IMR-90 (cell line): ENCODE results near the gene JAKMIP3. TPM values are rescaled to one million over a fixed set of nuclear protein-coding genes. Genes with fewer than 3 reads are reported as not detected.

Source experiments
- ATAC-seq: fragments of 200-7000 bp; cut with Tn5 transposase; 2 replicates; pipeline ENCODE4 v1.9.1; 2020; ENCODE audit warnings: low read depth, mild to moderate bottlenecking, moderate library complexity
- BruUV-seq: library from RNA; stranded (reverse); fragments of 400-500 nt; replicated peaks from 2 replicates; lab custom pipeline; 2021; lab: Mats Ljungman, UMichigan
- CTCF ChIA-PET: fragments of 300-600 bp; formaldehyde crosslinking; extraction: SDS; loops from one replicate; lab custom pipeline; 2021; ENCODE audit warnings: antibody characterized with exemption; lab: Yijun Ruan, JAX
- POLR2A ChIA-PET: fragments of 300-600 bp; sonication (Branson Sonifier 250); formaldehyde crosslinking; loops from one replicate; lab custom pipeline; 2022; ENCODE audit warnings: antibody characterized with exemption; ENCODE audit not compliant: unreplicated experiment; lab: Charles Lee
- DNase-seq: peaks from one replicate; pipeline ENCODE4 v3.0.0; 2013
- H2AFZ ChIP-seq: replicated peaks from 2 replicates; pipeline ENCODE3; 2013; ENCODE audit warnings: low read length, mild to moderate bottlenecking; ENCODE audit not compliant: poor library complexity
- H2AK5ac ChIP-seq: 2 replicates; pipeline ENCODE4 v1.6.1; 2013; ENCODE audit warnings: low read depth, low read length, inconsistent platforms
- H2AK9ac ChIP-seq: replicated peaks from 2 replicates; pipeline ENCODE3; 2013; ENCODE audit warnings: mild to moderate bottlenecking, low read depth, low read length, moderate library complexity; ENCODE audit not compliant: poor library complexity
- H2BK120ac ChIP-seq: 2 replicates; pipeline ENCODE4 v1.6.1; 2013; ENCODE audit warnings: low read depth, low read length, inconsistent platforms
- H2BK15ac ChIP-seq: 3 replicates; pipeline ENCODE4 v1.6.1; 2013; ENCODE audit warnings: low read depth, low read length, inconsistent platforms
- H2BK20ac ChIP-seq: 2 replicates; pipeline ENCODE4 v1.6.1; 2013; ENCODE audit warnings: low read depth, mild to moderate bottlenecking, inconsistent platforms, low read length, moderate library complexity
- H2BK5ac ChIP-seq: 2 replicates; pipeline ENCODE4 v1.6.1; 2013; ENCODE audit warnings: mild to moderate bottlenecking, low read depth, low read length, inconsistent platforms; ENCODE audit not compliant: poor library complexity, severe bottlenecking
- H3K14ac ChIP-seq: replicated peaks from 2 replicates; pipeline ENCODE4 v1.6.1; 2013; ENCODE audit warnings: low read depth, low read length, inconsistent platforms
- H3K18ac ChIP-seq: 2 replicates; pipeline ENCODE4 v1.6.1; 2013; ENCODE audit warnings: low read depth, low read length, control low read depth
- H3K23ac ChIP-seq: 2 replicates; pipeline ENCODE4 v1.6.1; 2013; ENCODE audit warnings: low read depth, low read length, inconsistent platforms
- H3K27ac ChIP-seq: 2 replicates; pipeline ENCODE4 v1.5.1; 2013; ENCODE audit warnings: mild to moderate bottlenecking, control low read depth, low read length; ENCODE audit not compliant: insufficient read depth
- H3K27me3 ChIP-seq: 2 replicates; pipeline ENCODE4 v1.6.1; 2013; ENCODE audit warnings: low read length; ENCODE audit not compliant: control insufficient read depth, insufficient read depth
- H3K36me3 ChIP-seq: 2 replicates; pipeline ENCODE4 v1.6.1; 2013; ENCODE audit warnings: low read length, mixed read lengths; ENCODE audit not compliant: control insufficient read depth, insufficient read depth
- H3K4ac ChIP-seq: 2 replicates; pipeline ENCODE4 v1.6.1; 2013; ENCODE audit warnings: low read depth, low read length, inconsistent platforms
- H3K4me1 ChIP-seq: 2 replicates; pipeline ENCODE4 v1.6.1; 2013; ENCODE audit warnings: low read length, mixed read lengths; ENCODE audit not compliant: control insufficient read depth, insufficient read depth
- H3K4me2 ChIP-seq: 2 replicates; pipeline ENCODE4 v1.6.1; 2013; ENCODE audit warnings: low read depth, mild to moderate bottlenecking, control low read depth, low read length, moderate library complexity
- H3K4me3 ChIP-seq: 2 replicates; pipeline ENCODE4 v1.5.1; 2013; ENCODE audit warnings: low read depth, mild to moderate bottlenecking, control low read depth, low read length, moderate library complexity; ENCODE audit not compliant: insufficient read depth
- H3K56ac ChIP-seq: 2 replicates; pipeline ENCODE4 v1.6.1; 2013; ENCODE audit warnings: low read length, inconsistent platforms; ENCODE audit not compliant: insufficient read depth; ENCODE audit errors: extremely low read depth
- H3K79me1 ChIP-seq, 2 experiments: 2 replicates each; pipeline ENCODE4 v1.6.1; 2013; ENCODE audit warnings: low read length in 2 of 2, inconsistent platforms in 1 of 2, low read depth in 1 of 2
- H3K9ac ChIP-seq: 2 replicates; pipeline ENCODE4 v1.6.1; 2013; ENCODE audit warnings: low read depth, low read length, control low read depth
- H3K9me1 ChIP-seq: 2 replicates; pipeline ENCODE4 v1.6.1; 2013; ENCODE audit warnings: low read length, inconsistent platforms; ENCODE audit not compliant: insufficient read depth
- H3K9me3 ChIP-seq: 2 replicates; pipeline ENCODE4 v1.6.1; 2013; ENCODE audit warnings: low read length; ENCODE audit not compliant: control insufficient read depth, insufficient read depth
- H4K20me1 ChIP-seq: 2 replicates; pipeline ENCODE4 v1.6.1; 2013; ENCODE audit warnings: low read length, inconsistent platforms; ENCODE audit not compliant: insufficient read depth
- H4K5ac ChIP-seq: 2 replicates; pipeline ENCODE4 v1.6.1; 2013; ENCODE audit warnings: mild to moderate bottlenecking, low read depth, low read length, control low read depth
- H4K8ac ChIP-seq, 2 experiments: 2 replicates each; pipeline ENCODE4 v1.6.1; 2013; ENCODE audit warnings: low read depth in 2 of 2, low read length in 2 of 2, control low read depth in 1 of 2, inconsistent platforms in 1 of 2
- H4K91ac ChIP-seq: 2 replicates; pipeline ENCODE4 v1.6.1; 2013; ENCODE audit warnings: low read depth, low read length, inconsistent platforms; ENCODE audit not compliant: insufficient read depth
- BHLHE40 ChIP-seq: fragments of 150-350 bp; IDR thresholded peaks from 2 replicates; pipeline ENCODE4 v1.6.1; 2016; ENCODE audit warnings: mild to moderate bottlenecking, low read depth, low read length
- CEBPB ChIP-seq: IDR thresholded peaks from 2 replicates; pipeline ENCODE4 v1.6.1; 2012; ENCODE audit warnings: low read depth, low read length, improper control_type of control experiment
- CHD1 ChIP-seq: IDR thresholded peaks from 2 replicates; pipeline ENCODE4 v1.6.1; 2012; ENCODE audit warnings: low read depth, low read length, improper control_type of control experiment
- CTCF ChIP-seq: conservative IDR thresholded peaks from 2 replicates; pipeline ENCODE4 v1.5.1; 2012; ENCODE audit warnings: mild to moderate bottlenecking, low read depth, low read length, improper control_type of control experiment
- FOS ChIP-seq: fragments of 150-350 bp; IDR thresholded peaks from 2 replicates; pipeline ENCODE4 v1.6.1; 2016; ENCODE audit warnings: low read depth, low read length
- MAFK ChIP-seq: IDR thresholded peaks from 2 replicates; pipeline ENCODE4 v1.6.1; 2012; ENCODE audit warnings: low read depth, low read length, improper control_type of control experiment
- MAZ ChIP-seq: IDR thresholded peaks from 2 replicates; pipeline ENCODE4 v1.6.1; 2012; ENCODE audit warnings: low read depth, mild to moderate bottlenecking, low read length, improper control_type of control experiment, moderate library complexity, borderline replicate concordance
- MXI1 ChIP-seq: IDR thresholded peaks from 2 replicates; pipeline ENCODE4 v1.6.1; 2012; ENCODE audit warnings: low read depth, mild to moderate bottlenecking, low read length, moderate library complexity, borderline replicate concordance
- NFE2L2 ChIP-seq: fragments of 150-350 bp; IDR thresholded peaks from 2 replicates; pipeline ENCODE4 v1.6.1; 2016; ENCODE audit warnings: low read depth, mild to moderate bottlenecking, low read length
- POLR2A ChIP-seq: IDR thresholded peaks from 2 replicates; pipeline ENCODE4 v1.6.1; 2012; ENCODE audit warnings: mild to moderate bottlenecking, low read depth, low read length
- RAD21 ChIP-seq: IDR thresholded peaks from 2 replicates; pipeline ENCODE4 v1.6.1; 2012; ENCODE audit warnings: low read length, improper control_type of control experiment
- RCOR1 ChIP-seq: IDR thresholded peaks from 2 replicates; pipeline ENCODE4 v1.6.1; 2012; ENCODE audit warnings: mild to moderate bottlenecking, low read length, improper control_type of control experiment; ENCODE audit not compliant: insufficient replicate concordance
- RFX5 ChIP-seq: IDR thresholded peaks from 2 replicates; pipeline ENCODE4 v1.8.0; 2012; ENCODE audit warnings: low read depth, mild to moderate bottlenecking, low read length, moderate library complexity
- SMC3 ChIP-seq: fragments of 150-350 bp; IDR thresholded peaks from 2 replicates; pipeline ENCODE4 v1.6.1; 2016; ENCODE audit warnings: low read depth, mild to moderate bottlenecking, antibody characterized with exemption, low read length, moderate library complexity
- USF2 ChIP-seq: fragments of 150-350 bp; IDR thresholded peaks from 2 replicates; pipeline ENCODE4 v1.6.1; 2017; ENCODE audit warnings: mild to moderate bottlenecking, antibody characterized with exemption, low read length, low read depth
- WGBS, 2 experiments: methylation state at CpG; one replicate each; pipeline versions ENCODE4 v1.1.5 to v1.1.7; 2013; ENCODE audit warnings: missing lambda C conversion rate in 2 of 2; ENCODE audit not compliant: insufficient read length in 1 of 2; ENCODE audit errors: extremely low coverage in 2 of 2; 5-methylcytosine and 5-hydroxymethylcytosine counted together
- dilution Hi-C: fragments of 300-500 bp; cut with HindIII; formaldehyde crosslinking; loops from one replicate; pipeline ENCODE4 v1.14.3; 2018; ENCODE audit warnings: low sequenced_read_pairs; ENCODE audit not compliant: unreplicated experiment
- in situ Hi-C: fragments of 300-500 bp; cut with MboI; formaldehyde crosslinking; loops from 3 replicates; pipeline ENCODE4 v1.14.3; 2019; ENCODE audit warnings: low sequenced_read_pairs, inconsistent platforms, mixed read lengths
- intact Hi-C: fragments of 100-400 bp; cut with micrococcal nuclease; formaldehyde crosslinking; loops from 2 replicates; pipeline ENCODE4 v1.10.0; 2022
- polyA plus RNA-seq, 3 experiments: library from polyadenylated mRNA; depleted of rRNA; stranded (reverse); fragments of >200 nt; gene quantifications; 2 replicates each; pipeline ENCODE4 v1.2.3, GENCODE V29; 2012; ENCODE audit warnings: low replicate concordance in 1 of 3
- total RNA-seq: library from RNA; depleted of rRNA; stranded (reverse); fragments of >200 nt; gene quantifications from 2 replicates; pipeline ENCODE4 v1.2.3, GENCODE V29; 2012
- TF ChIP-seq, protein P1 (sequence below): fragments of 150-350 bp; IDR thresholded peaks from 2 replicates; pipeline ENCODE4 v1.6.1; 2016; ENCODE audit warnings: low read depth, mild to moderate bottlenecking, low read length, moderate library complexity, borderline replicate concordance

Gene JAKMIP3
- total and polyA plus RNA-seq, 2 of the 4 experiments (the other 2 are of a cell fraction): under 0.01 to 0.22 TPM

DNA sequence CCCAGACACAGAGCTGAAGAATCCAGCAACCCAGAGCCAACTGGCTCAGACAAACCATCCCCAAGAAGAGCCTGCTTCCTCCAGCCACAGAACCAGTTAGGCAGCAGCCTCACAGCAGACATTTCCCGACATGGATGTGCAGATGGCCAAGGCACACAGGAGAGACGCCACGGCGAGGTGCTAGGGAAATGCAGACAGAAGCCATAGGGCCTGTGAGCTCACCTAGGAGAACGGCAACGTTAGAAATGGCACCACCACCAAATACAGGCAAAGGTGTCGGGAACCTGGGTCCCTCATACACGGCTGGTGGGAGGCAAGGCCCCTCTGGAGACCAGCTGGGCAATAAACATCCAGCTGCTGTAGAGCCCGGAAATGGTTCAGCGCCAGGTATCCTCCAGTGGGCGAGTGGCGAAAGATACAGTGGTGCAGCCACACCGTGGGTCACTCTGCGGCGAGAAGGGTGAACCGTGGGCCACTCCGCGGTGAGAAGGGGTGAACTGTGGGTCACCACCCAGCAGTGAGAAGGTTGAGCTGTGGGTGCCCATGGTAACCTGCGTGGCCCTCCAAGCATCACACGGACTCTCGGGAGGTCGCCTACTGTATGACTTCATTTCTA lies 31.2 kb downstream of the JAKMIP3 start:
- Histone ChIP-seq H4K8ac (no peak overlapping the region), H3K27me3 (peaks cover 4% of the 10 kb centered on the region), H3K9me1 (no peaks in the 10 kb centered on the region), H3K36me3 (no peaks in the 10 kb centered on the region), H3K27ac (no peak overlapping the region), H2BK5ac (no peak overlapping the region), H3K4me1 (no peaks in the 10 kb centered on the region), H3K79me1 (no peaks in the 10 kb centered on the region), H3K4me3 (no peak overlapping the region), H3K56ac (no peak overlapping the region), H2BK20ac (no peak overlapping the region), H4K5ac (no peak overlapping the region), H3K23ac (no peak overlapping the region), H3K4me2 (no peak overlapping the region), H2AK5ac (no peak overlapping the region), H2AK9ac (no peak overlapping the region), H3K4ac (no peak overlapping the region), H3K9ac (no peak overlapping the region), H3K9me3 (0 out of 2 replicates have a peak, but pooled peaks cover 2% of the 10 kb centered on the region), H4K91ac (no peak overlapping the region), H3K14ac (no peak overlapping the region), H2BK15ac (no peak overlapping the region), H4K20me1 (no peaks in the 10 kb centered on the region), H2BK120ac (no peak overlapping the region), H2AFZ (no peak overlapping the region), H3K18ac (no peak overlapping the region)
- CTCF ChIA-PET: no interaction called here
- POLR2A ChIA-PET: no interaction called here
- ATAC-seq (no peak), DNase-seq (no peak)
- intact Hi-C loops (no loop called here), dilution Hi-C loops (no loop called here), in situ Hi-C loops (no loop called here)
- 71% methylated on average over 7 of the region's 22 CpGs; no CpG with 5 or more reads in 1 of the 2 experiments for WGBS, 2 experiments
- TF ChIP-seq BHLHE40 (no peak), POLR2A (no peak), CTCF (no peak), RCOR1 (no peak), MAZ (no peak), MAFK (no peak), USF2 (no peak), CHD1 (no peak), RAD21 (no peak), RFX5 (no peak), MXI1 (no peak), NFE2L2 (no peak), CEBPB (no peak), FOS (no peak), SMC3 (no peak)
- TF ChIP-seq, protein P1, sequence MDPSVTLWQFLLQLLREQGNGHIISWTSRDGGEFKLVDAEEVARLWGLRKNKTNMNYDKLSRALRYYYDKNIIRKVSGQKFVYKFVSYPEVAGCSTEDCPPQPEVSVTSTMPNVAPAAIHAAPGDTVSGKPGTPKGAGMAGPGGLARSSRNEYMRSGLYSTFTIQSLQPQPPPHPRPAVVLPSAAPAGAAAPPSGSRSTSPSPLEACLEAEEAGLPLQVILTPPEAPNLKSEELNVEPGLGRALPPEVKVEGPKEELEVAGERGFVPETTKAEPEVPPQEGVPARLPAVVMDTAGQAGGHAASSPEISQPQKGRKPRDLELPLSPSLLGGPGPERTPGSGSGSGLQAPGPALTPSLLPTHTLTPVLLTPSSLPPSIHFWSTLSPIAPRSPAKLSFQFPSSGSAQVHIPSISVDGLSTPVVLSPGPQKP: no peak
- no TSS peak for BruUV-seq
